ENCODE results near the gene CDH13.

DNA sequence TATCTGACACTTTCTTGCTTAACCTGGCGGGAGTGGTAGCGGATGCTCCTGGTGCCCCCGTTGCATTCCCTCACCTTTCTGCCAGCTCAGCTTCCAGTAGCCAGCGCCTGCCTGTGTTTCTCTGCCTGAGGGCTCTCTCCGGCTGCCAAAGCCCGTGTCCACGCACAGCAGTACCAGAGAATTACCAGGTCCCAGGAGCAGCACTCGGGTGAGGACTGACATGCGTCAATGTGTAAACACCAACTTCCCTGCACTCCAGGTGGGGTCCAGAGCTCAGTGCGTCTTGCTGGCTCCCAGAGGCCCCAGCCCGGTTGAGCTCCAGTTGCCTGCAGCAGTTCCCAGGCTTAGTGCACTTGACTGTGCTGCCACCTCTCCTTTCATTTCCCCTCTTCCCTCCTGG, 54.8 kb downstream of the CDH13 start:
- TF ChIP-seq CTCF (conservative IDR thresholded peaks at IDR 0.05) (no peak), ZFX (IDR thresholded peaks at IDR 0.05) (no peak)
